Measurements from ENCODE around the gene PKP4. TPM values are rescaled to one million over a fixed set of nuclear protein-coding genes. Genes with fewer than 3 reads are reported as not detected.

The PKP4 gene
- total RNA-seq, 1 donor from 2014 or later = 119 TPM

DNA sequence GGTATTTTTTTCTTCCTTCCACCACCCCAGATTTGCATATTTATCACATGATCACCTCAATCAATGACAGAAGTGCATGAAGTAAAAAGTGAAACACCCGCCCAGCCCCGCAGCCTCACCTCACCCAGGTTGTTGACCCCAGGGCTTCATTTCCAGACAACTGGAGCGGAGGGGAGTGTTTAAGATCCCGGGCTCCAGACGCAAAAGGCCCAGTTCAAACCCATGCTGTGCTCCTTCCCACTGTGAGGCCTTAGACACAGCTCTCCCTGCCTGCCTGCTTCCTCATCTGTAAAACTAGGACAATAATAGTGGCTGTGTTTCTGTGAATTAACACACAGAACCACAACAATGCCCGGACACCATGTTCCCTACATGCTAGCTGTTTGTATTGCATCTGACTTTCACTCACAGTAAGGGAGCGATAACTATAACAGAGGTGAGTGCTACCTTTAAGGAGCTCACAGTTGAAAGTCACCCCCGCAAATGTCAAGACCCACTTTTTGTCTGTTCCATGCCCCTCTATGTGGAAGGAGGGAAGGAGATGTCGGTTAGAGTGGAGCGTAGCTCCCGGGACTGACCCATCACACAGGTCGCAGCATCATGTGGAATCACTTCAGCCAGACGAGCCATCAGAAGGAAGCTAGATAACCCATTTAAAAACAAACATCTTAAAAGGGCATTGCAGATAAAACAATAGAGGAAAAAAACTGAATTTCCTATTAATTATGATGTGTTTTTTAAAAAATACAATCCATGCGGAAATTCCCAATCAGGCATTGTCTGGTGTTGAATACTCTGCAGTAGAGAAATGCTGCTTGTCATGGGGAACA, 260.8 kb downstream of the PKP4 start:
- peaks cover 13% of the 10 kb centered on the region for H3K9me3 Mint-ChIP-seq (ENCODE audit: unreplicated experiment)
- TF ChIP-seq, protein P1, sequence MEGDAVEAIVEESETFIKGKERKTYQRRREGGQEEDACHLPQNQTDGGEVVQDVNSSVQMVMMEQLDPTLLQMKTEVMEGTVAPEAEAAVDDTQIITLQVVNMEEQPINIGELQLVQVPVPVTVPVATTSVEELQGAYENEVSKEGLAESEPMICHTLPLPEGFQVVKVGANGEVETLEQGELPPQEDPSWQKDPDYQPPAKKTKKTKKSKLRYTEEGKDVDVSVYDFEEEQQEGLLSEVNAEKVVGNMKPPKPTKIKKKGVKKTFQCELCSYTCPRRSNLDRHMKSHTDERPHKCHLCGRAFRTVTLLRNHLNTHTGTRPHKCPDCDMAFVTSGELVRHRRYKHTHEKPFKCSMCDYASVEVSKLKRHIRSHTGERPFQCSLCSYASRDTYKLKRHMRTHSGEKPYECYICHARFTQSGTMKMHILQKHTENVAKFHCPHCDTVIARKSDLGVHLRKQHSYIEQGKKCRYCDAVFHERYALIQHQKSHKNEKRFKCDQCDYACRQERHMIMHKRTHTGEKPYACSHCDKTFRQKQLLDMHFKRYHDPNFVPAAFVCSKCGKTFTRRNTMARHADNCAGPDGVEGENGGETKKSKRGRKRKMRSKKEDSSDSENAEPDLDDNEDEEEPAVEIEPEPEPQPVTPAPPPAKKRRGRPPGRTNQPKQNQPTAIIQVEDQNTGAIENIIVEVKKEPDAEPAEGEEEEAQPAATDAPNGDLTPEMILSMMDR (IDR thresholded peaks at IDR 0.05) = no peak
- H3K36me3 Mint-ChIP-seq (ENCODE audit: unreplicated experiment) = peaks cover 4% of the 10 kb centered on the region
- H3K4me1 Mint-ChIP-seq (ENCODE audit: unreplicated experiment) = peaks cover 7% of the 10 kb centered on the region
- H3K27me3 Mint-ChIP-seq (ENCODE audit: unreplicated experiment) = no peaks in the 10 kb centered on the region
- no peak overlapping the region for H3K27ac Mint-ChIP-seq (ENCODE audit: unreplicated experiment)
- no peak overlapping the region for H3K4me3 Mint-ChIP-seq (ENCODE audit: unreplicated experiment)
- peak; percentile 51 for DNase-seq (ENCODE audit: extremely low spot score, unreplicated experiment)

DNA sequence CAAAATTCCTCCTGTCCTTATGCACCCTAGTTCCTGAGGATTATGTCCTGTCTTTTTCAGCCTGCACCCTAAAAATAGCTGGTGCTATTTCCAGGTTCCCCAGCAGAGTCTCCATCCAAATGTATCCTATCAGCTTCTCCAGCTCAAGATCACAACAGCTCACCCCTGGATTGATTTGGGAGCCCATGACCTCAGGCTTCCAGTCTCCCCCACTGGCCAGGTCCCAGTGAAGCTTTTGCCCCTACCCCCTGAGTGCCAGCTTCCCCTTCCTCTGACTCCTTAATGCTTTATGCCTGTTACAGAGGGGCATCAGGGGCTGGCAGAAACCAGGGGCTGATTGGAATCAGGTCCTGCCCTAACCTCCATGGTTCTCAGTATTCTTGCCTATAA, 261.4 kb downstream of the PKP4 start:
- Mint-ChIP-seq H3K4me1 (ENCODE audit: unreplicated experiment) (peaks cover 7% of the 10 kb centered on the region), H3K27ac (ENCODE audit: unreplicated experiment) (no peak overlapping the region), H3K4me3 (ENCODE audit: unreplicated experiment) (no peak overlapping the region), H3K9me3 (ENCODE audit: unreplicated experiment) (peaks cover 9% of the 10 kb centered on the region), H3K27me3 (ENCODE audit: unreplicated experiment) (no peaks in the 10 kb centered on the region), H3K36me3 (ENCODE audit: unreplicated experiment) (peaks cover 2% of the 10 kb centered on the region)
- peak; percentile 42 for DNase-seq (ENCODE audit: extremely low spot score, unreplicated experiment)
- TF ChIP-seq, protein P1 (IDR thresholded peaks at IDR 0.05) = no peak

DNA sequence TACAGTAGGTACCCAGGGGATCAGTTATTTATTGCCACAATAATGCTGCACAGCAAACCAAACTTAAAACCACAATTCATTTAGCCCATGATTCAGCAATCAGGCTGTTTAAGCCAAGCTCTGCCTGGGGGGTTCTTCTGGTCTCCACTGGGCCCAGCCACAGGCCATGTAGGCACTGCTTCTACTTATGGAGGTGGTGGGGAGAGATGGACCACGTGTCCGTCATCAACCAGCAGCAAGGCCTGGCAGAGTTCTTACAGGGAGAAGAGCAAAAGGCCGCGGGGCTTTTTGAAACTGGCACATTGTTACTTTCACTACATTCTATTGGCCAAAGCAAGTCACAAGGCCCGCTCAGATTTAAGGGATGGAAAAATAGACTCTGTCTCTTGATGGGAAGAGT, 262.1 kb downstream of the PKP4 start:
- Mint-ChIP-seq H3K4me1 (ENCODE audit: unreplicated experiment) (peaks cover 11% of the 10 kb centered on the region), H3K4me3 (ENCODE audit: unreplicated experiment) (no peak overlapping the region), H3K27me3 (ENCODE audit: unreplicated experiment) (no peaks in the 10 kb centered on the region), H3K27ac (ENCODE audit: unreplicated experiment) (no peak overlapping the region), H3K36me3 (ENCODE audit: unreplicated experiment) (no peaks in the 10 kb centered on the region), H3K9me3 (ENCODE audit: unreplicated experiment) (peaks cover 2% of the 10 kb centered on the region)
- TF ChIP-seq, protein P1 (IDR thresholded peaks at IDR 0.05) = no peak
- peak; percentile 54 for DNase-seq (ENCODE audit: extremely low spot score, unreplicated experiment)

DNA sequence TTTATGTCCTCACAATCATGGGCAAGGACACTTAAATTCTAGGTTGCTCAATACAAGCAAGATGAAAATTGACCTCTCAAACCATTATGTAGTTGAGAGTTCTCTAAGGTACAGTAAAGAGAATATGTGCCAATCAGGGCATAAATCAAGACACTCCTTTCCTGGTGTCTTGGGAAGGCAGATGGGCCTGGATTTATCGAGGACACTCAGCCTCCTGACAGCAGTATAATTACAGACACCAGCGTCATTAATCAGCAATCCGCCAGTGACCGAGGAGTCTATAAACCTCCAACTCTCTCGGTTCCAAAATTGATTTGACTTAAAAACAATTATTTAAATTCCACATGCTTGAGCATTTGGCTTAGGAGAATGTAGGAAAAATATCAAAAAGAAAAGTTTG, 262.7 kb downstream of the PKP4 start:
- Mint-ChIP-seq H3K27me3 (ENCODE audit: unreplicated experiment) (no peaks in the 10 kb centered on the region), H3K9me3 (ENCODE audit: unreplicated experiment) (no peaks in the 10 kb centered on the region), H3K4me3 (ENCODE audit: unreplicated experiment) (no peak overlapping the region), H3K4me1 (ENCODE audit: unreplicated experiment) (peaks cover 15% of the 10 kb centered on the region), H3K27ac (ENCODE audit: unreplicated experiment) (no peak overlapping the region), H3K36me3 (ENCODE audit: unreplicated experiment) (no peaks in the 10 kb centered on the region)
- TF ChIP-seq, protein P1 (IDR thresholded peaks at IDR 0.05) = no peak
- DNase-seq (ENCODE audit: extremely low spot score, unreplicated experiment) = peak; percentile 30

DNA sequence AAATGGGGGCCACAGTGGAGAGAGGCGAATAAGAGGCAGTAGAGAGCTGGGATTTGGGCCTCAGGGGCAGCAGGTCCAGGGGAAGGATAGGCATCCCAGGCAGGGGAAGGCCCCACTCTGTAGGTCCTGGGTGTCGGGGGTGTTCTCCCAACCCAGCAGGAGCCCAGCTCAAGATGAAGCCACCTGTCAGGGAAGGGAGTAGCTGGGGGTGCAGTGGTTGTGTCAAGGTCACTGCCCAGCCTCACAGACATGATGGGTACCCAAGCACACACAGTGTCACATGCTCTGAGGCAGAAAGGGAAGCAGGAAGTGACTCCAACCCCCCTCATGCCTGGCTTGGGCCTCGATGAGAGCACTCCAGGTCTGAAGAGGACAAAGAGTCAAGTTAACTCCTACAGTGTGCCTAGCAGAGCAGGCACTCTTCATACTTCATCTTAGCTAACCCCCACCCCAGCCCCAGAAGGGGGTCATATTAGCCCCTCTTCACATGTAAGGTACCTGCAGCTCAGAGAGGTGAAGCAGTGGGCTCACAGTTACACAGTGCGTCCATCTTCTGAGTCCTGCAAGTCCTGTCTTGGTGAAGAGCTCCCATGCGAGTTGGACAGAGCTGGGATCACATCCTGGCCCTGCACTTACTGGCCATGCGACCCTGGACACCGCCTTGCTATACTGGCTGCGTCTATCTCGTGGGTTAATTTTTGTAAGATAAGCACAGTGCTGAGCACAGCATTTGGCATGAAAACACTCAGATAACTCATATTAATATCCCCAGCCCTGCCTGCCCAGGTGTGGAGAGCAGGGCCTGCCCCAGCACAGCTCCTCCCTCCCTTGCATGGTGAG, 265.7 kb downstream of the PKP4 start:
- Mint-ChIP-seq H3K4me1 (ENCODE audit: unreplicated experiment) (peaks cover 19% of the 10 kb centered on the region), H3K27ac (ENCODE audit: unreplicated experiment) (no peak overlapping the region), H3K9me3 (ENCODE audit: unreplicated experiment) (no peaks in the 10 kb centered on the region), H3K4me3 (ENCODE audit: unreplicated experiment) (no peak overlapping the region), H3K36me3 (ENCODE audit: unreplicated experiment) (no peaks in the 10 kb centered on the region), H3K27me3 (ENCODE audit: unreplicated experiment) (no peaks in the 10 kb centered on the region)
- TF ChIP-seq, protein P1 (IDR thresholded peaks at IDR 0.05) = no peak
- peak; percentile 67 for DNase-seq (ENCODE audit: extremely low spot score, unreplicated experiment)

Data from osteocyte (in vitro differentiated cells).